ENCODE results near the gene LMF1.

DNA sequence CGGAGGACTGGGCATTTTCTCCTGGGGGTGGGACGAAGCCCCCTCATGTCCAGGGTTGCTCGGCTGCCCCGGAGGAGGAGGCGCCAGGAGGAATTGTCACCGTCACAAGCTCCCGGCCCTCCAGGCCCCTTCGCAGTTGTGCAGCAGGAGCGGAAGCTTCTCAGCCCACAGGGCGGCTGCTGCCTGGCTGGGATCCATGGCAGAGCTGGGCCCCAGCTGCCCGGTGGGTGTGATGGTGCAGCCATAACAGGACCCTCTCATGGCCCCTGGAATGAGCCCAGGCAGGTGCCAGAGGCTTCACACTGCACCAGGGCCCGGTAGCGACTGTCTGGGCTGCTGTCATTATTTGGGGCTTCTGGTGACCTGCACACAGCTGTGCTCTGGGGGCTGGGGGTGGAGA, 115.3 kb downstream of the LMF1 start:
- TF ChIP-seq, protein P1, sequence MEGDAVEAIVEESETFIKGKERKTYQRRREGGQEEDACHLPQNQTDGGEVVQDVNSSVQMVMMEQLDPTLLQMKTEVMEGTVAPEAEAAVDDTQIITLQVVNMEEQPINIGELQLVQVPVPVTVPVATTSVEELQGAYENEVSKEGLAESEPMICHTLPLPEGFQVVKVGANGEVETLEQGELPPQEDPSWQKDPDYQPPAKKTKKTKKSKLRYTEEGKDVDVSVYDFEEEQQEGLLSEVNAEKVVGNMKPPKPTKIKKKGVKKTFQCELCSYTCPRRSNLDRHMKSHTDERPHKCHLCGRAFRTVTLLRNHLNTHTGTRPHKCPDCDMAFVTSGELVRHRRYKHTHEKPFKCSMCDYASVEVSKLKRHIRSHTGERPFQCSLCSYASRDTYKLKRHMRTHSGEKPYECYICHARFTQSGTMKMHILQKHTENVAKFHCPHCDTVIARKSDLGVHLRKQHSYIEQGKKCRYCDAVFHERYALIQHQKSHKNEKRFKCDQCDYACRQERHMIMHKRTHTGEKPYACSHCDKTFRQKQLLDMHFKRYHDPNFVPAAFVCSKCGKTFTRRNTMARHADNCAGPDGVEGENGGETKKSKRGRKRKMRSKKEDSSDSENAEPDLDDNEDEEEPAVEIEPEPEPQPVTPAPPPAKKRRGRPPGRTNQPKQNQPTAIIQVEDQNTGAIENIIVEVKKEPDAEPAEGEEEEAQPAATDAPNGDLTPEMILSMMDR (IDR thresholded peaks at IDR 0.05): no peak
- TF ChIP-seq POLR2A (IDR thresholded peaks at IDR 0.05): no peak
